Measurements from ENCODE around the gene SLC16A4. TPM values are rescaled to one million over a fixed set of nuclear protein-coding genes. Genes with fewer than 3 reads are reported as not detected.

Gene SLC16A4
- total and polyA plus RNA-seq, 2 of the 8 experiments (the other 6 are each of a cell fraction or from before 2014, with no cell fraction given): 0.30 to 0.43 TPM

DNA sequence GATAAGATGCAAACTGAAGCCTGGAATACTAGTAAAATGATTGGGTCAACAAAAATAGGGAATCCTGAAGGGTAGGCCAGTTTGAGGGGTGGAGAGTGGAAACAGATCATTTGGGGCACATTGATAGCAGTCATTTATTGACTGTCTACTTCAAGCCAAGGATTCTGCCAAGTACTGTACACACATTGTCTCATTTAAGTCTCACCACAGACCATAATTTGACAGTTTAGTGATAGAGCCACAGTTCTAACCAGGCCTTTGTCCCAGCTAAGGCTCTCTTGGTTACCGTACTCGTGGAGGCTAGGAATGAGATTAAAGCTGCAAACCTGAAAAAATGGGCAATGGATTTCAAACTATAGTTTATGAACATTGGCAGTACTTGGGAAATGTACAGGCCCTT lies 40.5 kb downstream of the SLC16A4 start:
- H3K4ac ChIP-seq (replicated peaks; ENCODE audit: insufficient read length, low read depth, low read length): no peak overlapping the region

More for the DNA sequence above, 40.5 kb downstream of the SLC16A4 start:
- Histone ChIP-seq H4K5ac (ENCODE audit: insufficient read length, low read depth, low read length) (no peak overlapping the region), H3K9me3 (ENCODE audit: insufficient read depth in 2 of 2, low read depth in 1 of 2, low read length in 1 of 2) (no peaks in the 10 kb centered on the region), H2BK5ac (ENCODE audit: low read depth, low read length) (no peak overlapping the region), H3K23ac (ENCODE audit: insufficient read length) (no peak overlapping the region), H2AFZ (ENCODE audit: low read length) (no peak overlapping the region), H2AK5ac (ENCODE audit: low read depth, low read length) (no peak overlapping the region), H3K79me2 (ENCODE audit: control insufficient read depth in 1 of 2, insufficient read depth in 2 of 2, low read length in 2 of 2) (peaks cover 18 to 94% of the 10 kb centered on the region in 2 experiments; a peak in 3 of 4 replicates), H4K20me1 (replicated peaks in 1 of 2; ENCODE audit: control insufficient read depth in 1 of 2, insufficient read depth in 2 of 2, low read length in 2 of 2) (peaks cover 19% of the 10 kb centered on the region in 2 experiments), H3K18ac (ENCODE audit: extremely low read depth, low read length) (no peak overlapping the region), H3K14ac (ENCODE audit: insufficient read length) (no peak overlapping the region), H2BK12ac (ENCODE audit: low read depth, low read length) (no peak overlapping the region), H2BK120ac (replicated peaks; ENCODE audit: low read depth, low read length) (no peak overlapping the region), H3K56ac (replicated peaks; ENCODE audit: insufficient read length, low read depth, low read length) (no peak overlapping the region), H4K91ac (replicated peaks; ENCODE audit: insufficient read length, low read length) (no peak overlapping the region), H2BK15ac (ENCODE audit: low read length) (no peak overlapping the region), H3K4me2 (ENCODE audit: insufficient read depth in 1 of 2, low read depth in 2 of 2, low read length in 2 of 2) (no peak overlapping the region), H3K4me1 (replicated peaks in 1 of 4; ENCODE audit: control insufficient read depth in 3 of 4, insufficient read depth in 4 of 4, low read length in 3 of 4) (peaks cover 3 to 11% (median 9%) of the 10 kb centered on the region in 4 experiments; a peak in 4 of 7 replicates), H3K79me1 (ENCODE audit: low read depth, low read length) (peaks cover 10% of the 10 kb centered on the region), H2BK20ac (ENCODE audit: low read length) (no peak overlapping the region), H3K23me2 (ENCODE audit: low read depth, low read length) (no peaks in the 10 kb centered on the region), H3K9ac (replicated peaks in 1 of 4; ENCODE audit: extremely low read depth in 1 of 4, low read depth in 3 of 4, low read length in 3 of 4) (no peak overlapping the region), H3K27ac (ENCODE audit: low read depth, low read length) (no peak overlapping the region), H3K4me3 (ENCODE audit: extremely low read depth in 1 of 4, insufficient read depth in 2 of 4, low read depth in 3 of 4, low read length in 4 of 4) (no peak overlapping the region), H3K36me3 (ENCODE audit: control insufficient read depth in 2 of 4, insufficient read depth in 4 of 4, low read length in 3 of 4) (peaks cover 0 to 23% (median 4%) of the 10 kb centered on the region in 4 experiments; a peak in 6 of 8 replicates), H4K8ac (ENCODE audit: extremely low read depth, insufficient read depth, low read length) (no peak overlapping the region), H3K27me3 (replicated peaks in 1 of 4; ENCODE audit: control insufficient read depth in 3 of 4, extremely low read depth in 1 of 4, insufficient read depth in 3 of 4, low read length in 3 of 4) (no peaks in the 10 kb centered on the region)
- TF ChIP-seq CBX5 (IDR thresholded peaks at IDR 0.05; ENCODE audit: low read depth, low read length): no peak
- TF ChIP-seq POLR2A (IDR thresholded peaks at IDR 0.05; ENCODE audit: control extremely low read depth in 1 of 2, low read depth in 2 of 2, low read length in 2 of 2): peak in 1 of 2 experiments; percentile 30; a peak in 1 of 3 replicates
- no peak for TF ChIP-seq SP4 (IDR thresholded peaks at IDR 0.05; ENCODE audit: low read length)
- TF ChIP-seq, protein P1, sequence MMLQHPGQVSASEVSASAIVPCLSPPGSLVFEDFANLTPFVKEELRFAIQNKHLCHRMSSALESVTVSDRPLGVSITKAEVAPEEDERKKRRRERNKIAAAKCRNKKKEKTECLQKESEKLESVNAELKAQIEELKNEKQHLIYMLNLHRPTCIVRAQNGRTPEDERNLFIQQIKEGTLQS (IDR thresholded peaks at IDR 0.05; ENCODE audit: insufficient read depth, low read depth, low read length): no peak
- WGBS, 2 experiments (ENCODE audit: extremely low coverage in 1 of 2, insufficient coverage in 1 of 2, insufficient read length in 1 of 2, insufficient replicate concordance in 2 of 2, low coverage in 1 of 2, low lambda C conversion rate in 2 of 2, missing lambda C conversion rate in 1 of 2): 88% methylated on average over 2 of the region's 2 CpGs; no CpG with 5 or more reads in 1 of the 2 experiments
- no peak for DNase-seq (ENCODE audit: low read depth in 1 of 2, low spot score in 2 of 2)
- FAIRE-seq: no peak
- CTCF ChIA-PET (ENCODE audit: partially characterized antibody): interaction anchor here (1.2 to 3.0 kb wide), 5 partner anchors 10 to 153 kb away, joined by 4 to 8 read pairs (median 5); no protein-coding TSS in a partner anchor
- POLR2A ChIA-PET (ENCODE audit: partially characterized antibody): interaction anchor here (1.0 to 4.8 kb wide), 4 partner anchors 10 to 39 kb away, joined by 3 to 47 read pairs (median 9); partner anchors contain the start of gene RBM15

Data from H1 (cell line).